Thoracic aorta (tissue), 2 donors: ENCODE data around the gene IGLL5. TPM values are rescaled to one million over a fixed set of nuclear protein-coding genes. Genes with fewer than 3 reads are reported as not detected.

Experiments used
- ATAC-seq: fragments of 150-250 bp; one replicate; pipeline ENCODE4 v1.8.0; 2017; ENCODE audit warnings: low read depth; ENCODE audit not compliant: insufficient number of reproducible peaks, low FRiP score
- DNase-seq: peaks from one replicate; pipeline ENCODE4 v3.0.0-alpha.2; 2020; ENCODE audit warnings: low spot score
- H3K27ac ChIP-seq, 2 donors: fragments of 200-600 bp; sonication (generic); 1 replicate in 1 of 2; 2 replicates in 1 of 2; pipeline ENCODE4 v1.5.1; 2016; ENCODE audit warnings: mild to moderate bottlenecking in 2 of 2, moderate library complexity in 2 of 2
- H3K27me3 ChIP-seq: fragments of 200-600 bp; sonication (generic); replicated peaks from 2 replicates; pipeline ENCODE4 v1.6.0; 2016; ENCODE audit warnings: mild to moderate bottlenecking; ENCODE audit not compliant: insufficient read depth
- H3K36me3 ChIP-seq: fragments of 200-600 bp; sonication (generic); one replicate; pipeline ENCODE4 v1.5.1; 2016
- H3K4me1 ChIP-seq, 2 donors: fragments of 200-600 bp; sonication (generic); 1 replicate in 1 of 2; 2 replicates in 1 of 2; pipeline versions ENCODE4 v1.5.1 to v1.6.0; 2016; ENCODE audit warnings: low read depth in 2 of 2, mild to moderate bottlenecking in 1 of 2; ENCODE audit not compliant: control insufficient read depth in 1 of 2
- H3K4me3 ChIP-seq: fragments of 200-600 bp; sonication (generic); 2 replicates; pipeline ENCODE4 v1.5.1; 2016; ENCODE audit warnings: mild to moderate bottlenecking
- H3K9me3 ChIP-seq: fragments of 200-600 bp; sonication (generic); 2 replicates; pipeline ENCODE4 v1.5.1; 2016
- total RNA-seq, 2 donors: library from RNA; depleted of rRNA; stranded (reverse); fragments of >200 nt; gene quantifications; one replicate each; pipeline versions ENCODE4 v1.1.0 to v1.2.3, GENCODE V29; 2016
- TF ChIP-seq, protein P1 (sequence below): fragments of 200-600 bp; sonication (generic); IDR thresholded peaks from one replicate; pipeline ENCODE4 v1.5.1; 2019; ENCODE audit warnings: antibody characterized with exemption

Gene IGLL5
- total RNA-seq, 2 donors from 2014 or later, result 4.3 TPM; not detected in 1

DNA sequence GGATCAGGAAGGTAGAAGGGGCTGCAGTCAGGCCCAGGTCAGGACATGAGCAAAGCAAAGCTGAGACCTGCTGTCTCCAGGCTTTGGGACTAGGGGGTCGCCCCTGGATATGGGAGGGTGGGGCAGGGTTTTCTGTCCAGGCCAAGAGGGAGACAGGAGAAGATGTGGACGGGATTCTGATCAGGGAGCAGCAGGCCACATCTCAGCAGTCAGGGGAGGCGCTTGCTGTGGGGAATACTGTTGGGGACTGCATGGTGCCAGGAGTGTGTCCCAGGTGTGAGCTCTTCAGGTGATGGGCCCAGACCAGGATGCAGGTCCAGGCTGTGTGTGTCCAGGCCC lies 29.3 kb downstream of the IGLL5 start:
- Histone ChIP-seq H3K4me3 (no peak overlapping the region), H3K36me3 (no peaks in the 10 kb centered on the region), H3K9me3 (no peaks in the 10 kb centered on the region), H3K4me1 (no peaks in the 10 kb centered on the region), H3K27ac (no peak overlapping the region), H3K27me3 (no peaks in the 10 kb centered on the region)
- ATAC-seq (no peak), DNase-seq (no peak)
- TF ChIP-seq, protein P1, sequence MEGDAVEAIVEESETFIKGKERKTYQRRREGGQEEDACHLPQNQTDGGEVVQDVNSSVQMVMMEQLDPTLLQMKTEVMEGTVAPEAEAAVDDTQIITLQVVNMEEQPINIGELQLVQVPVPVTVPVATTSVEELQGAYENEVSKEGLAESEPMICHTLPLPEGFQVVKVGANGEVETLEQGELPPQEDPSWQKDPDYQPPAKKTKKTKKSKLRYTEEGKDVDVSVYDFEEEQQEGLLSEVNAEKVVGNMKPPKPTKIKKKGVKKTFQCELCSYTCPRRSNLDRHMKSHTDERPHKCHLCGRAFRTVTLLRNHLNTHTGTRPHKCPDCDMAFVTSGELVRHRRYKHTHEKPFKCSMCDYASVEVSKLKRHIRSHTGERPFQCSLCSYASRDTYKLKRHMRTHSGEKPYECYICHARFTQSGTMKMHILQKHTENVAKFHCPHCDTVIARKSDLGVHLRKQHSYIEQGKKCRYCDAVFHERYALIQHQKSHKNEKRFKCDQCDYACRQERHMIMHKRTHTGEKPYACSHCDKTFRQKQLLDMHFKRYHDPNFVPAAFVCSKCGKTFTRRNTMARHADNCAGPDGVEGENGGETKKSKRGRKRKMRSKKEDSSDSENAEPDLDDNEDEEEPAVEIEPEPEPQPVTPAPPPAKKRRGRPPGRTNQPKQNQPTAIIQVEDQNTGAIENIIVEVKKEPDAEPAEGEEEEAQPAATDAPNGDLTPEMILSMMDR, result no peak

DNA sequence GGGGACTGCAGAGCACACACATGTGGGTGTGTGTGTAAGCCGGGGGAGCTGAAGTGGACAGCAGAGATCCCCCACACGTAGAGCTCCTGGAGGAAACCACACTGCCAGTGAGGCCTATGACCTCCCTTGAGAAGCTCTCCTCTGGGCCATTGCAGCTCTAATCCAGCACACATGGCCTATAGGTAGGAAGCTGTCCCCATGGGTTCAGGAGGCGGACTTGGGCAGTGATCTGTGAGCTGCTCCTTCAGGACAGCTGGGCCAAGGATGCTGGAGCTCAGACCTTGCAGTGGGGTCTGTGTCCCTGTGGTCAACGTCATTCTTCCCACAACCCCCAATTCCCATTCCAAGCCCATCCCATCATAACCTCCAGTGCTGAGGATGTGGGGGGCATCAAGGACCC lies 29.8 kb downstream of the IGLL5 start:
- Histone ChIP-seq H3K4me3 (no peak overlapping the region), H3K27ac (no peak overlapping the region), H3K36me3 (no peaks in the 10 kb centered on the region), H3K4me1 (no peaks in the 10 kb centered on the region), H3K9me3 (no peaks in the 10 kb centered on the region), H3K27me3 (no peaks in the 10 kb centered on the region)
- TF ChIP-seq, protein P1, result no peak
- DNase-seq (no peak), ATAC-seq (no peak)

DNA sequence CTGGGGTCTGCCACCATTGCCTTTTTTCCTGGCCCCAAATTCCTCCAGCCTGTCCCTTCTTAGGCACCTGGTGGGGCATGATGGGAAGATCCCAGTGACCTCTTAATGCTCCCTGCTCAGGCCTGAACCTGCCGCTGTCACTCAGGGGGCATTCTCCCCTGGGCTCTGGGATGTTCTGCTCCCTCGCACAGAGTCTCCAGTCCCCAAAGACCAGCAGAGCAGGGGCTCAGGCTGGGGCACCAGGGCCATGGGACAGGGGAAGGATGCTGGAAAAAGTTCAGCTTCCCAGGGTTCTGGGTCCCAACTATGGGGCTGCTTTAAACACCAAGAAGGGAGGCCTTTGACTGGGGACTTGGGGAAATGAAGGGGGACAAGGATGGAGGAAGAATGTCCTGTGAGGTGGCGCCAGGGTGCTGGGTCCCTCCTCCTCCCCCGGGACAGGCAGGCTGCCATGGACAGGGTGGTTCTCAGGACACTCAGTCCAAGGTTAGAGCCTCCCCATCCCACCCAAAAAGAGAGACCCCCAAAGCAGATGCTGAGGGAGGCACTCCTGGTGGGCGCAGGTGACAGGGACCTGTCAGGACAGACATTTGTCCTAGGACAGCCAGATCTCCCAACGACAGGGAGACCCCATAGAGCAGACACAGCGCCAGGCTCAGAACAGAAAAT lies 30.8 kb downstream of the IGLL5 start:
- Histone ChIP-seq H3K9me3 (no peaks in the 10 kb centered on the region), H3K27ac (no peak overlapping the region), H3K36me3 (no peaks in the 10 kb centered on the region), H3K27me3 (no peaks in the 10 kb centered on the region), H3K4me3 (no peak overlapping the region), H3K4me1 (no peaks in the 10 kb centered on the region)
- TF ChIP-seq, protein P1, result no peak
- no peak for DNase-seq
- no peak for ATAC-seq

DNA sequence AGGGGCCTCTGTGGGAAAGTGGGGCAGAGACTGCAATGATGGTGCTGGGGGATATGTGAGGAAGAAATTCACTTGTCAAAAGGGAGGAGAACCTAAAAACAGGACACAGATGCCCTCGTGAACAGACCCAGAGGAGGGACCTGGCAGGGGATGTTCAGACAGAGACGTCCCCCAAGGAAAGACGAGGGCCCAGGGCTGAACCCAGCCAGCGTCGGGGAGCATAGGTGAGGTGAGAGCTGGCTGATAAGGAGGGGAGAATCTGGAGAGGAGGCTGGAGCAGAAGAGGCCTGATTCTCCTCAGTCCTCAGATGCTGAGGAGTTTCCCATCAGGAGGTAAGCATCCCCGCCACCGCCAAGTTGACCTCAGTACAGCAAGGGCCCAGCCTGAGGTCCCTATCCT lies 31.4 kb downstream of the IGLL5 start:
- H3K27ac ChIP-seq, result no peak overlapping the region
- H3K4me1 ChIP-seq, result no peaks in the 10 kb centered on the region
- ATAC-seq (no peak), DNase-seq (no peak)
- H3K27me3 ChIP-seq, result no peaks in the 10 kb centered on the region
- H3K4me3 ChIP-seq, result no peak overlapping the region
- TF ChIP-seq, protein P1, result no peak
- H3K9me3 ChIP-seq, result no peaks in the 10 kb centered on the region
- no peaks in the 10 kb centered on the region for H3K36me3 ChIP-seq

DNA sequence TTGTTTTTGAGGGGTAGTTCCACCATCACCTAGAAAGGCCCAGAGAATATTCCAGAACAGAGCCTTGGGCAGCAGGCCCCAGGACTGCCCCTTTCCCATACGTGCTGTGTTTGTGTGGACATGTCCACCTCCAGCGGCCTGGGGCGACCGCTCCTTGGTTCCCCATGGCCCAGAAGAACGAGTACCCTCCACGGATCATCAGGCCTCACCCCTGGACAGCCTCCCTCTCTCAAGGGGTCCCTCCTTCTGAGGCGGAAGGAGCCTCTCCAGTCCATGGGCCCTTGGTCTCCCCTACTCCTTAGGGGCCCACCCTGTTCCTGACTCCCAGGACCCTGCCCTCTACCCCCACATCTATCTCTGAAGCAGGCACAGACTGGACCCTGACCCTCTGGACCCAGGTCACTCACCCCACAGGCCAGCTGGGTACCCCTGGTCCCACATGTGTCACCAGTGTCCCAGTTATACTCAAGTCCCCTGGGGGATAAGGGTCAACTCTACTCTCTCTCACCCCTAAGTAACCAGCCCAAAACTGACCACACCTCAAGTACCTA lies 32.6 kb downstream of the IGLL5 start:
- no peaks in the 10 kb centered on the region for H3K27me3 ChIP-seq
- H3K4me1 ChIP-seq, result no peaks in the 10 kb centered on the region
- TF ChIP-seq, protein P1, result no peak
- ATAC-seq, result no peak
- no peak overlapping the region for H3K27ac ChIP-seq
- H3K9me3 ChIP-seq, result no peaks in the 10 kb centered on the region
- no peak overlapping the region for H3K4me3 ChIP-seq
- no peaks in the 10 kb centered on the region for H3K36me3 ChIP-seq
- DNase-seq, result no peak
